Peyer's patch (tissue), 4 donors: Measurements from ENCODE around the gene KRT85.

Experiments used
- POLR2A ChIP-seq, 2 donors: fragments of 450-650 bp; IDR thresholded peaks; one replicate each; pipeline ENCODE4 v1.5.1; 2017; ENCODE audit warnings: antibody characterized with exemption in 2 of 2, mild to moderate bottlenecking in 2 of 2, moderate library complexity in 2 of 2
- TF ChIP-seq, protein P1 (sequence below), 6 experiments: fragments of 450-650 bp in 4 of 6; fragments of 200-600 bp in 2 of 6; sonication (generic) in 1 of 6; IDR thresholded peaks; one replicate each; pipeline ENCODE4 v1.5.1; 2017 to 2019; ENCODE audit warnings: antibody characterized with exemption in 6 of 6, mild to moderate bottlenecking in 3 of 6, moderate library complexity in 1 of 6

DNA sequence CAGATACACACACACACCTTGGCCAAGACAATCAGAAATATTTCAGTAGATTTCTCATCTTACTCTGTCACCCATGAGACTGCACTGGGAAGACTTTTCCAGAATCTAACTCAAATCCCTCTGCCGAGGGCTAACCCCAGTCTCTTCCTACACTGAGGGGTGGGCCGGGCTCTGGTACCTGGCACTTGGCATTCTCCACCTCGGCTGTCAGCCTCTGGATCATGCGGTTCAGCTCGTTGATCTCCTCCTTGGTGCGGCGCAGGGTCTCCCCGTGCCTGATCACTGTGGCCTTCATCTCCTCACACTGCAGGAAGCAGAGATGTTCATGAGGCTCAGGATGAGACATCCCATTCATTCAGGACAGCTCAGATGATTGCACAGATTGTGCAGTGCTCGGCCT, 51.0 kb downstream of the KRT85 start:
- TF ChIP-seq, protein P1, sequence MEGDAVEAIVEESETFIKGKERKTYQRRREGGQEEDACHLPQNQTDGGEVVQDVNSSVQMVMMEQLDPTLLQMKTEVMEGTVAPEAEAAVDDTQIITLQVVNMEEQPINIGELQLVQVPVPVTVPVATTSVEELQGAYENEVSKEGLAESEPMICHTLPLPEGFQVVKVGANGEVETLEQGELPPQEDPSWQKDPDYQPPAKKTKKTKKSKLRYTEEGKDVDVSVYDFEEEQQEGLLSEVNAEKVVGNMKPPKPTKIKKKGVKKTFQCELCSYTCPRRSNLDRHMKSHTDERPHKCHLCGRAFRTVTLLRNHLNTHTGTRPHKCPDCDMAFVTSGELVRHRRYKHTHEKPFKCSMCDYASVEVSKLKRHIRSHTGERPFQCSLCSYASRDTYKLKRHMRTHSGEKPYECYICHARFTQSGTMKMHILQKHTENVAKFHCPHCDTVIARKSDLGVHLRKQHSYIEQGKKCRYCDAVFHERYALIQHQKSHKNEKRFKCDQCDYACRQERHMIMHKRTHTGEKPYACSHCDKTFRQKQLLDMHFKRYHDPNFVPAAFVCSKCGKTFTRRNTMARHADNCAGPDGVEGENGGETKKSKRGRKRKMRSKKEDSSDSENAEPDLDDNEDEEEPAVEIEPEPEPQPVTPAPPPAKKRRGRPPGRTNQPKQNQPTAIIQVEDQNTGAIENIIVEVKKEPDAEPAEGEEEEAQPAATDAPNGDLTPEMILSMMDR (IDR thresholded peaks at IDR 0.05): no peak
- TF ChIP-seq POLR2A (IDR thresholded peaks at IDR 0.05): no peak
